ENCODE results near the gene KCNAB2.

KCNAB2 gene

DNA sequence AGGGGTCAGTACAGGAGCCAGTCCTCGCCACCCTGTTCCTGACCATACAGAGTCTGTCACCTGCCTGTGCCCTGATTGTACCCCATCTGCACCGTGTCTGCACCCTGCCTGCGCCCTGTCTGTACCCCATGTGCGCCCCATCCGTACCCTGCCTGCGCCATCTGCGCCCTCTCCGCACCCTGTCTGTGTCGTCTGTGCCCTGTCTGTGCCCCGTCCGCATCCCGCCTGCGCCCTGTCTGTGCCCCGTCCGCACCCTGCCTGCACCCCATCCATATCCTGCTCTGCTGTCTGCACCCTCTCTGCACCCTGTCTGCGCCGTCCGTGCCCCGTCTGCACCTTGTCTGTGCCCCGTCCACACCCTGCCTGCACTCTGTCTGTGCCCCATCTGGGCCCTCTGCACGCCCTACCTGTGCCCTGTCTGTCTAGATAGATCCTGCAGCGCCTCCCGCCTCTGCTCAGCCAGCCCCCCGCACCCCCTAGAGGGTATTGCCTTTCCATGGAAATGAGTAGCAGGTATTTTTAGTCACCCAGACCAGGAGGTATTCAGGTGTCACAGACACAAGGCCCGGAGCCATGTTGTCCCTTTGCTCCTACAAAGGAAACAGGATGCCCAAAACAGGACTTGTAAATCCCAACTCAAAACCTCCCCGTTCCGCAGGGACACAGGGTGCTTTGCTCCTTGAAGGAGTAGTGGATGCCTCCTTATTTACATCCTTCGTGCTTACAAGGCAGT, 45.8 kb upstream of the KCNAB2 start:
- Histone ChIP-seq H3K9me3 (ENCODE audit: severe bottlenecking) (no peaks in the 10 kb centered on the region), H3K4me3 (ENCODE audit: low read depth, low read length) (no peak overlapping the region), H3K27ac (no peak overlapping the region), H3K27me3 (ENCODE audit: insufficient read depth, low read depth, severe bottlenecking) (no peaks in the 10 kb centered on the region), H3K36me3 (peaks cover 6% of the 10 kb centered on the region; the same call in 1 of the 2 replicates)
- no peak for DNase-seq
- TF ChIP-seq, protein P1, sequence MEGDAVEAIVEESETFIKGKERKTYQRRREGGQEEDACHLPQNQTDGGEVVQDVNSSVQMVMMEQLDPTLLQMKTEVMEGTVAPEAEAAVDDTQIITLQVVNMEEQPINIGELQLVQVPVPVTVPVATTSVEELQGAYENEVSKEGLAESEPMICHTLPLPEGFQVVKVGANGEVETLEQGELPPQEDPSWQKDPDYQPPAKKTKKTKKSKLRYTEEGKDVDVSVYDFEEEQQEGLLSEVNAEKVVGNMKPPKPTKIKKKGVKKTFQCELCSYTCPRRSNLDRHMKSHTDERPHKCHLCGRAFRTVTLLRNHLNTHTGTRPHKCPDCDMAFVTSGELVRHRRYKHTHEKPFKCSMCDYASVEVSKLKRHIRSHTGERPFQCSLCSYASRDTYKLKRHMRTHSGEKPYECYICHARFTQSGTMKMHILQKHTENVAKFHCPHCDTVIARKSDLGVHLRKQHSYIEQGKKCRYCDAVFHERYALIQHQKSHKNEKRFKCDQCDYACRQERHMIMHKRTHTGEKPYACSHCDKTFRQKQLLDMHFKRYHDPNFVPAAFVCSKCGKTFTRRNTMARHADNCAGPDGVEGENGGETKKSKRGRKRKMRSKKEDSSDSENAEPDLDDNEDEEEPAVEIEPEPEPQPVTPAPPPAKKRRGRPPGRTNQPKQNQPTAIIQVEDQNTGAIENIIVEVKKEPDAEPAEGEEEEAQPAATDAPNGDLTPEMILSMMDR (IDR thresholded peaks at IDR 0.05; ENCODE audit: low read depth, low read length): no peak

DNA sequence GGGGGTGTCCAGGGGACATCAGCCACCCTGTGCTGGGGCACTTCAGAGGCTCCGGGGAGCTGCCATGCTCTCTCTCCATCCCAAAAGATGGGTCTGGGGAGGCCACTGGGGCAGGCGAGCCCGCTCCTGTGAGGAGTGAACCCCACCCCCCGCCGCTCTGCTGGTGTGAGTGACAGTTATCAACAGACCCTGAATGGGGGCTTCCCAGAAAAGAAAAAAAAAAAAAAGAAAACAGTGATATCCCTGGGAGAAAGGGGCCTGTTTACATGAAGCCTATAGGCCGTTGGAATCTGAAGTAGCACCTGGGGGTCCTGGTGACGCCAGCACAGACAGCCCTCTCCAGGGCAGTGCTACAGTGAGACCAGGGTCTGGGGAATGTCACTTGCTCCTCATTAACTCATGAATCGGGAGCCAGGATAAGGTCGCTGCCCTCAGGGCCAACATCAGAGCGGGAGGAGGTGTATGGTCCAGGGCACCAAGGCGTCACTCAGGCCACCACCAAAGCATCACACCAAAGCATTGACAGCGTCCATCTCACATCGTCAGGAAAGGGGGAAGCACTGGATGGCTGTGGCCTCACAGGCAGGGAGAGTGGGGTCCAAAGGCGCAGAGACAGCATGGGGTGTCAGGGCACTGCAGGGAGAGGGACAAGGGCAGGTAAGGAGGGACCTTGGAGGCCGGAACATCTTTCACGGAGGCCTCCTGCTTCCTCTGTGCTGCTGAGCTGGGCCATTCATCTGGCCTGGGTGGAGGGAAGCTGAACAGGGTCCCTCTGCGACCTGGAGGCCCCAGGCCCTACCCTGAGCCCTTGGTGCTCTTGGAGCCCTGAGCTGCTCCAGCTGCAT, 45.0 kb upstream of the KCNAB2 start:
- Histone ChIP-seq H3K9me3 (ENCODE audit: severe bottlenecking) (no peaks in the 10 kb centered on the region), H3K36me3 (peaks cover 4% of the 10 kb centered on the region; the same call in 1 of the 2 replicates), H3K27ac (peak overlapping the region; percentile 76), H3K4me3 (ENCODE audit: low read depth, low read length) (no peak overlapping the region), H3K27me3 (ENCODE audit: insufficient read depth, low read depth, severe bottlenecking) (no peaks in the 10 kb centered on the region)
- DNase-seq: no peak
- TF ChIP-seq, protein P1 (IDR thresholded peaks at IDR 0.05; ENCODE audit: low read depth, low read length): no peak

DNA sequence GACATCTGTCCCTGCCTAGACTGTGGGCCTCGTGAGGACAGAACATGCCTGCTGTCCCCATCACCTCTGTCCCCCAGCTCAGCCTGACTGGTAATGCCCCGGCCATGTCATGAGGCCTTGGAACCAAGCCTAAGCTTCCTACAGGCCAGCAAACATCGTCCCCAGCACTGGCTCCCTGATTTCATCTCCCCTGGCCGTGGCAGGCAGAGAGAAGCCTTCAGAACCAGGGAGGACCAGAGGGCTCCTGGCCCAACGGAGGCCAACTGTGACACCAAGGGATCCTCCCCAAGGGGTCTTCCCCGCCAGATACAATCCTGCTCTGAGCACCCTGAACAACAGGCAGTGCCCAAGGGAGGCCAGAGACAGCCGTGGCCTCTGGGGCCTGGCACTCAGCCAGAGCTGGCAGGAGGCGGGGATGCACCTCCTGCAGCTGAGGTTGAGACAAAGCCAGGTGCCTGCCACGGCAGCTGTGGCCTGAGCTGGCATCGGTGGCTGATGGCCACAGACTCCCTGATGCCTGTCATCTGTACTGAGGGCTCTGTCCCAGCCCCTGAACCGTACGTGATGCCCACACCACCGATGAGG, 43.6 kb upstream of the KCNAB2 start:
- H3K36me3 ChIP-seq: no peaks in the 10 kb centered on the region
- H3K4me3 ChIP-seq (ENCODE audit: low read depth, low read length): no peak overlapping the region
- H3K27me3 ChIP-seq (ENCODE audit: insufficient read depth, low read depth, severe bottlenecking): no peaks in the 10 kb centered on the region
- TF ChIP-seq, protein P1 (IDR thresholded peaks at IDR 0.05; ENCODE audit: low read depth, low read length): no peak
- peak overlapping the region; percentile 76 for H3K27ac ChIP-seq
- H3K9me3 ChIP-seq (ENCODE audit: severe bottlenecking): no peaks in the 10 kb centered on the region
- DNase-seq: no peak

DNA sequence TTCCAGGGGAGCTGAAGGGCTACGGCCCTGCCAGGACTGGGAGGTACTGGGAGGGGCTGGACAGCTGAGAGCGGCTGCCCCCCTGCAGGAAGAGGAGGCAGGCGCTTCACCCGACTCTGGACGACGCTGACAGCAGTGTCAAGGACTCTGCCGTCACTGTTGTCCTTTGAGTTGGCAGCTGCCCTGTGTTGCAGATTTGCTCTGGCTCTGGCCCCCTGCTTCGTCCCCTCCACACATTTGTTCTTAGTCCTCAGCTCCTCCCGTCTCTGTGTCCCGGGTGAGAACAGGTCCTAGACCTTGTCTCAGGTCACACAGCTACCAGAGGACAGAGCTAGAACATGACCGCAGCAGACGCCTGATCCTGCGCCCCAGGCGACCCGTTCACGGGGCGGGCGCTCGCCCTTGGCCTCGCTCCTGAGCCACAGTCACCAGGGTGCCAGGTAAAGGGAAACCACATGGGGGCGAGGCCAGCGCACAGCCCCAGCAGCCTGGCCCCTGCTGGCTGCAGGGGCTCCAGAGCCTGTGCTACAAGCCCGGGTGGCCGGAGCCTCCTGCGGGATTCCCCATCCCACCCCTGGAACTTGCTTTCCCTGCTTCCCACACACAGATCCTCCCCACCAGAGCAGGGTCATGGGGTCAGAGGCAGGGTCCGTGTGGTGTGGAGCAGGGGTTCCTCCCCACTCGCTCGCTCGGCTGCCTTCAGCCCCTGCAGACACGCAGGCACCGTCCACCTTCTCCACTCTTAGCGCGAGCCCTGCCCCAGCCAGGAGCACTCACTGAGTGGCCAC, 42.8 kb upstream of the KCNAB2 start:
- peak overlapping the region; percentile 28 for H3K4me3 ChIP-seq (ENCODE audit: low read depth, low read length)
- H3K36me3 ChIP-seq: no peaks in the 10 kb centered on the region
- DNase-seq: peak; percentile 58
- TF ChIP-seq, protein P1 (IDR thresholded peaks at IDR 0.05; ENCODE audit: low read depth, low read length): peak; percentile 49; the same call in 1 of the 2 replicates
- H3K27ac ChIP-seq: peak overlapping the region; percentile 76
- no peaks in the 10 kb centered on the region for H3K9me3 ChIP-seq (ENCODE audit: severe bottlenecking)
- no peaks in the 10 kb centered on the region for H3K27me3 ChIP-seq (ENCODE audit: insufficient read depth, low read depth, severe bottlenecking)

DNA sequence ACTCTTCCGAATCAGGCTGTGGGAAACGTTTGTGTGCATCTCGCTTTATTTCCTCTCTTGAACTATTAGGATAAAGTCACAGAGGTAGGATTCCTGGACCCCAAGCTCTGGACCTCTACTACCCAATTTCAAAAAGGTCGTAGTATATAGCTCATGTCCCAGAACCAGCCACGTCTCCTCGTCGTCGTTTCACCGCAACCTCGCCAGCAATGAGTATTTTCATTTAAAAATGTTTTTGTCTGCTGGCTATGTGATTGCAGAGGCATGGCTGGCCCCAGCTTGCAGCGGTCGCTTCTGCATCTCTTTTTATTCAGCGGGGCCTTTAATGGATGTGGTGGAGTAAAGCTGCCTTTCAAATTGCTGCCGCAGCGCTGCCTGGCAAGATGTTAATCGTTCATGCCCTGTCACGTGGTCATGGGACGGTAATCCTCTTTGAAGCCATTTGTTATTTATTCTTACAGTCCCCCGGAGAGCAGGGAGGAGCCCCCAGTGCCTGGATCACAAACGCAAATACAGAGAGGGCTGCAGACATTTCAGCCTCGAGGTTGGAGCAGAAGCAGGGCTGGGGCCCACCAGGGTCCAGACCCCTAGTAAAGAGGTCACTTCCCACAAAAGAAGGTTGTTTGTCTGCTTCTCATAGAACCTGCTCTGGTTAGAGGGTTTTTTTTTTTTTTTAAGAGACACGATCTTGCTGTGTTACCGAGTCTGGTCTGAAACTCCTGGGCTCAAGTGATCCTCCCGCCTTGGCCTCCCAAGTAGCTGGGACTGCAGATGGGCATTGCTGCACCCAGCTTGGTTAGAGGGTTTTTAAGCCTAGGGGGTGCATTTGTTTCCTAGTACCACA, 41.9 kb upstream of the KCNAB2 start:
- H3K27ac ChIP-seq: peak overlapping the region; percentile 76
- DNase-seq: peak; percentile 92
- H3K4me3 ChIP-seq (ENCODE audit: low read depth, low read length): peak overlapping the region; percentile 28
- no peaks in the 10 kb centered on the region for H3K27me3 ChIP-seq (ENCODE audit: insufficient read depth, low read depth, severe bottlenecking)
- no peaks in the 10 kb centered on the region for H3K9me3 ChIP-seq (ENCODE audit: severe bottlenecking)
- H3K36me3 ChIP-seq: no peaks in the 10 kb centered on the region
- TF ChIP-seq, protein P1 (IDR thresholded peaks at IDR 0.05; ENCODE audit: low read depth, low read length): no peak

All from WERI-Rb-1 (cell line).